GM21526 (cell line): Measurements from ENCODE around the gene FANCC.
"Not testable (repeated sequence)": the region's sequence is repeated elsewhere in the genome, so short reads cannot be mapped to it uniquely, and the experiment has no call there.

ENCODE experiments used
- ATAC-seq: cut with Tn5 transposase; IDR thresholded peaks from one replicate; pipeline ENCODE4 v1.9.1; 2021; ENCODE audit warnings: moderate library complexity; ENCODE audit not compliant: unreplicated experiment, low FRiP score

The FANCC gene

GRCh38 chr9:95246547-95246946, 71.0 kb downstream of the FANCC start:
- no peak for ATAC-seq

DNA sequence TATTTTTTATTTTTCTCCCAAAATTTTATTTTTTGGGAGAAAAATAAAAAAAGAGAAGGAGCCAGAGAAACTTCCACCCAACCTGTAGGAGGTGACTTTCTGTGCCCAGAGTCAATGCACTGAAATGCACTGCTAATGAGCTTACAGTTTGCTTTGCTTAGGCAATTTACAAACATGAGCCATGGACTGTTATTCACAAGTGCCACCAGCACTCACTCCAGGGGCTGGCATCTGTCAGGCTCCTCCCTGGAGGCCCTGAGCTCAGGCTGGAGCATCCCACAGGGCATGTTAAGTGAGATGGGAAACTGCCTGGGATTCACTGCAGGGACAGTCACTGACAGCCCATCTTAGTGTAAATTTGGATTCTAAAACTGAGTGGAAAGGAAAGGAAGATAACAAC, 74.9 kb downstream of the FANCC start:
- no peak for ATAC-seq

- no peak for ATAC-seq
Measured at GRCh38 chr9:95239071-95239470, 78.4 kb downstream of the FANCC start.

DNA sequence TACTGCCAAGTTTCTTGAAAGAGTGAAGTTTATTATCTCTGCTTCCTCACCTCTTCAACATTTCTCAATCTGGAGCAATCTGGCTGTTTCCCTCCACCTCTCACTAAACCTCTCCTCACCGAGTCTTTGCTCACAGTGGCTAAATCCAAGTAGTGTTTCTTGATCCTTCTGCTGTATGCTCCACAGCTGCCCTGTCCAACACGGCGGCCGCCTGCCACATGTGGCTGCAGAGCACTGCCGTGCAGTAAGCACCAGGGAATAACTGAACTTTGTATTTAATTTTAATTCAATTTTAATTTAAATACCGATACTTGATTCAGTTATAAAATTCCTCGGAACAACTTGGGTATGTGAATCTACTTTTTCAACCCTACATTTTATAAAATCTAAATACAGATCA, 80.2 kb downstream of the FANCC start:
- ATAC-seq, result no peak

DNA sequence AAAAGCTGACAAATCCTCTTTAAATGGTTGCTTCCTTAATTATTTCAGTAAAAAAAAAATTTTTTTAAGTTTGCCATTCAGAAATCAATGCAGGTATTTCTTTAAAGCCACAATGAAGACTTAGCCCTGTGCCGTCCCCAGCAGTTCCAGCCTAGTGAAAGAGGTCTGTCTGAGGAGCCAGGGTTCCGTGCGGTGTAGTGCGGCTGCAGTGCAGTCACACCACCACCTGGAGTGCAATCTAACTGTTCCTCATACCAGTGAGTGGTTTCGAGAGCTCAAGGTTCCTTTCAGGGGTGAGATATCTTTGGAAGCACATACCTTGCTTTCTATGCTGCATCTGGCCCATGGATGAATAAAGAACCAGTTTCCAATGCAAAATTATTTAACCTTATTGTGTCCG, 87.5 kb downstream of the FANCC start:
- ATAC-seq, result no peak

DNA sequence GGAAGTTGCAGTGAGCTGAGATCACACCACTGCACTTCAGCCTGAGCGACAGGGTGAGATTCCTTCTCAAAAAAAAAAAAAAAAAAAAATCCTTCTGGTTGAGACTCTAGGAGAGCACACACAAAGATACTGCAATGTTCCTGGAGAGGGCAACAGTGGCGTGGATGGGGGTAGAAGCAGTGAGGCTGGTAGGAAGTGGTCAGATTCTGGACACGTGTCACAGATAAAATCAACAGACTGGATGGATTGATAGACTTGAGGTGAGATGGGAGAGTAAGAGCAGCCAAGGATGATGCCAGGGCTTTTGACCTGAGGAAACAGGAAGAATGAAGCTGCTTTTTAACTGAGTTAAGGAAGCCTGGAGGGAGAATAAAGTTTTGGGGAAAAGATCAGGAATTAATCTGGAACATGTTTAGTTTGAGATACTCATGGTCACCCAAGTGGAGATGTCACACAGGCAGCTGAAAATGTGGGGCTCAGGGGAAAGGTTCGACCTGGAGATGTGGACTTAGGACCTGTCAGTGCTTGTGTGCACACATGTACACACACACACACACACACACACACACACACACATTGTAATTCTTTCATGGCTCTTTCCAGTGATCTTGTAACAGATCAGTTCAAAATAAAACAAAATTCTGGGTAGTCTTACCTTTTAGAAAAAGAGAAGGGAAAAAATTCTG, 88.1 kb downstream of the FANCC start:
- ATAC-seq, result no peak

DNA sequence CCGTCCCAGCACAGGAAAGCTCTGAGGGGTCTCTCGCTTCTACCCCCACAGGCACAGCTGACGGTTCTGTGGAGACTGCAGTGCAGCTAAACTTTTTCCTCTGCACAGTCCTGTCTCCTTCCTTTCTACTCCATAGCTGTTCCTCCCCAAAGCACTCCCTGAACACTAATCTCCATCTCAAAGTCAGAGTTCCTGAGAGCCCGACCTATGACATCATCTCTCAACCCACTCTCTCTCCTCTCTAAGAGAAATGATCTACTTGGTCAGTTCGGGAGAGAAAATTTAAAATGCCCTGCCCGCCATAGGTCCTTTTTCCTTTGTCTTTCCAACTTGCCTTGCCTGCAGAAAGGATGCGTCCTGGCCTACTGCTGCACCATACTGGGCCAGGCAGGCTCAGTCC, 90.6 kb downstream of the FANCC start:
- ATAC-seq, result no peak

DNA sequence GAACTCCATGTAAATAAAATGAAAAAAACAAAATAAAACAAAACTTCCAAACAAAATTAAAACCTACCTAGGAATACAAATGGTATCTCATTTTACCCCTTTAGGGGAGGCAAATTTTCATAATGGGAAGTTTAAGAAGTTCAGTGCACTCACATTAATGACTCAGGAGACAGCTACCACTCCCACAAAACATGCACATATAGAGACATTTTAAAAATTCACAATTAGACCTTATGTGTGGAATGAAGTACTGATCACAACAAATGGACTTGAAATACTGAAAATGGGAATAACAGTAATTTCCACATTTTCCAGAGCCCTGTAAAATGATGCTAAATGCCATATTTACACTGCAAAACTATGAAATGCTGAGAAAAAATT, 91.8 kb downstream of the FANCC start:
- ATAC-seq, result no peak

GRCh38 chr9:95225076-95225725, 92.3 kb downstream of the FANCC start:
- ATAC-seq, result no peak

DNA sequence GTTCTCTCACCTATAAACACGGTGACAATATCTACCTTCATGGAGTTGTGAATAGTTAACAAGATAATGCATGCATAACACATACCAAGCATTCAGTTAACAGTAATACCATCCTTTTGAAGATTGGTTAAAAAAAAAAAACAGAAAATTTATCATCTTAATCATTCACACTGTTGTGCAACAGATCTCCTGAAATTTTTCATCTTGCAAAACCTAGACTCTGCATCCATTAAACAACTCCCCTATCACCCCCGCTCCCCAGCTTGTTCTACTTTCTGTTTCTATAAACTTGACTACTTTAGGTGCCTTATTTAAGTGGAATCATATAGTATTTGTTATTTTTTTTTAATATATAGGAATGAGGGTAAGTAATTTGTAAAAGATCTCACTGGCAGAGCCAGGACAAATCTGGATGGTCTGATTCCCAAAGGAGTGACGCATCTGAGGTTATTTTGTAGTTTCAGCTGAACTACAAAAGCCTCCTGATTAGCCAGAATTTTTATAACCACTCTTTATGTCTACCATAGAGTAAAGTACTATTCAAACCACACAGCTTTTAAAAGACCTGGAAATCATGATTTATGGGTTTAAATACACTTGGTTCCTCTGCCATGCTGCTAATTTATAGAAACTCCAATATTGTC, 93.0 kb downstream of the FANCC start:
- no peak for ATAC-seq

DNA sequence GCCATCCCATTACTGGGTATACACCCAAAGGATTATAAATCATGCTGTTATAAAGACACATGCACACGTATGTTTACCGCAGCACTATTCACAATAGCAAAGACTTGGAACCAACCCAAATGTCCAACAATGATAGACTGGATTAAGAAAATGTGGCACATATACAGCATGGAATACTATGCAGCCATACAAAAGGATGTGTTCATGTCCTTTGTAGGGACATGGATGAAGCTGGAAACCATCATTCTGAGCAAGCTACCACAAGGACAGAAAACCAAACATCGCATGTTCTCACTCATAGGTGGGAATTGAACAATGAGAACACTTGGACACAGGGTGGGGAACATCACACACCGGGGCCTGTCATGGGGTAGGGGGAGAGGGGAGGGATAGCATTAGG, 97.2 kb downstream of the FANCC start:
- ATAC-seq, result not testable (repeated sequence)

DNA sequence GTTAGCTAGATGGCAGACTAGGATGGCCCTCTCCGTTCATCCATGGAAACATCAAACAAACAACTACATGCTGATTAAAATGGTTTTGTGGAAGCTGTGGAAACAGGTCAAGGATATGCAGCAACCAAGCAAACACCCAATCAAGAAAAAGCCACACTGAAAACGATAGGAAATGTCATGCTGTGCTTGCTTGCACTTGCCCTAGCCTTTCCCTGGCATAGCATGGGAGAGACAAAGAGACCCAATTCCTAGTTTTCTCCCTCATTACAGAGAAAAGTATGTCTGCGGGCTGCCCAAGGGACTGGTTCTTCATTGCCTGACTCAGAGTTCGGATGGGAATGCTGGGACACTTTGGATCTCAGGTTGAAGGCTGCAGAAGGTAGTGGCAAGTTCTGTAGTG, 98.7 kb downstream of the FANCC start:
- no peak for ATAC-seq

DNA sequence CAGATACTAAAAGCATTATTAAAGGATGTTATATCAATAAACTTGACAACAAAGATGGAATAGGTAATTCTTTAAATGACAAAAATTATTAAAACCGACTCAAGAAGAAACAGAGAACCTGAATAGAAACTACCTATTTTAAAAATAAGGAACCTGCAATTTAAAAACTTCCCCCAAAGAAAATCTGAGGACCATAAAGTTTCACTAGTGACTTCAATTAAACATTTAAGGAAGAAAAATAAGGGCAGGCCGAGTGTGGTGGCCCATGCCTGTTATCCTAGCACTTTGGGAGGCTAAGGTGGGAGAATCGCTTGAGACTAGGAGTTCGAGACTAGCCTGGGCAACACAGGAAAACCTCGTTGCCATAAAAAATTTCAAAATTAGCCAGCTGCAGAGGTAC, 99.6 kb downstream of the FANCC start:
- no peak for ATAC-seq

GRCh38 chr9:95215336-95215898, 102.1 kb downstream of the FANCC start:
- no peak for ATAC-seq

- no peak for ATAC-seq
Measured at GRCh38 chr9:95213117-95213516, 104.4 kb downstream of the FANCC start.

DNA sequence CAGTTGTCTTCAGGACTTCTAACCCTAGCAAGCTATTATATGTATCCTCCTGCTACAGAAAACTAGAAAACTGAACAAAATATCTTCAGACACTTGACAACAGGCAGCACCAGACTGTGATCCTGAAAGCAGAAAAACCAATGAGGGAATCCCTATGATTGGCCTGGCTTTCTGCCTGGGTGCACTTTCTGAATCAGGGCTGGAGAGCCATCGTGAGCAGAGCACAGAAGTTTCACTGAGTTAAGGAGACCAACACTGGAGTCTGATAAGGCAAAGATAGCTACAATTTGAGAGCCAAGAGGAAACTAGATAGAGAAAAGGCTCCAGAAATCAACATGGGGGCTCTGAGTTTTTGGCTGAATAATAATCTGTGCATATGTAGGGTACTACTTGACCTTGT, 106.5 kb downstream of the FANCC start:
- ATAC-seq, result no peak

DNA sequence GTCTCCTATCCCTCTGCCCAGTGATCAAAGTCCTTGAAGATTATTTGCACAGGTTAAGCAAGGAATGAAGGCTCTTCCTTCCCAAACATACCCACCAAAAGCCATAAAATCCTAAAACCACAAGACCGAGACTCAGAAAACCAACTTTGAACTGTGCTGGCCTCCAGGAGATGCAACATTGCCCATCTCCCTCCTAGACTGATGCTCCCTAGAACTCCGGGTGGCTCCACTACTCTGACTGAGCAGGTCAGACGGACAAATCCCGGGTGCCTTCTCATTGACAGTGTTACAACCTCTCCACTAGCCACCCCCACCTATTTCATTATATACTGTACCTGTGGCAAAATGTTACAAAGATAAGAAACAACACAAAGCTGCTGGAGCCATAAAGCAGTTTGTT, 110.1 kb downstream of the FANCC start:
- ATAC-seq, result no peak

GRCh38 chr9:95206143-95206542, 111.4 kb downstream of the FANCC start:
- no peak for ATAC-seq

DNA sequence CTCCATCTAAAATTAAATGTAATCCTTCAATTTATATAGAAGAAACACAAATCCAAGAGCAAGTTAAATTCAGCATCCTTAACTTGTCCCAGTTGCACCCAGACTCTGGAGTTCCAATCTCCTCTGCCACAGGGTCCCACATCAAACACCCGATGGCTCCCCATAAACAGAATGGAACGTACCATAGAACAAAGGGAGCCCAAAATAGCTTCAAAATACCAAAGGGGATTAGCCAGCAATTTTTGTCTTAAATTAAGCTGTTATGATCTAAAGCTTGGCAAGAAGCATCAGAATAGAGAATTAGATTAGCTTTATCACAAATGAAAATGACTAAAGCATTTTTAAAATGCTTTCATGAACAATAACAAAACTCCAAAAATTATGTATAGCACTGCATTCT, 112.8 kb downstream of the FANCC start:
- no peak for ATAC-seq

DNA sequence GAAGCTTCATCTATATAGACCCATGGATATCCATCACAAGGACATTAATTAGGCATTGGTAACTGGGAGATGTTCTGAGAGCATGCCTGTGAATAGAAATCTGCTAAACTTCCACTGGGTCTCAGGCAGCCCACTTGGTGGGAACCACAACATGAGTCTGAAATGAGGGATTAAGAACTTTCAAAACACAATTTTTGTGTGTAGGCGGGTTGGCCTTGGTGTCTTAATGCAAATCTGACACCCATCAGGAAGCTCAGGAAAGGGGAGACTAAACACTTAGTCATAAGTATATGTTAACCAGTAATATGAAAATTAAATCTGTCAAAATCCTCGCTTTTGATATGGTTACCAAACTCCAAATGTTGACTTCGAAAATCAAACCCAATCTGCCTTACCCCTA, 113.2 kb downstream of the FANCC start:
- no peak for ATAC-seq

DNA sequence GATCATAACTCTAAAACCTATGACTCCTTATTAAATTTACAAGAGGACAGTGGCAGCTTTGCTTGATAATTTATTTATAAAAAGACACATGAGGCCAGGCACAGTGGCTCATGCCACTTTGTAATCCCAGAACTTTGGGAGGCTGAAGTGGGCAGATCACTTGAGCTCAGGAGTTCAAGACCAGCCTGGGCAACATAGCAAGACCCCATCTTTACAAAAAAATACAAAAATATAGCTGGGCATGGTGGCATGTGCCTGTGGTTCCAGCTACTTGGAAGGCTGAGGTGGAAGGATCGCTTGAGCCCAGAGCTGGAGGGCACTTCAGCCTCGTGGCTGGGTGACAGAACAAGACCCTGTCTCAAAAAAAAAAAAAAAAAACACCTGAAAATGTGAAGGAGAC, 114.5 kb downstream of the FANCC start:
- not testable (repeated sequence) for ATAC-seq
